PFSK-1 (cell line): ENCODE measurements around the gene CAPN5.

Source experiments
- POLR2AphosphoS5 ChIP-seq: IDR thresholded peaks from 2 replicates; pipeline ENCODE4 v1.6.1; 2012; ENCODE audit warnings: low read depth, mild to moderate bottlenecking, control low read depth, low read length, moderate library complexity
- TF ChIP-seq, protein P1 (sequence below), 2 experiments: IDR thresholded peaks; 2 replicates each; pipeline versions ENCODE4 v1.6.1 to v1.8.0; 2011 to 2012; ENCODE audit warnings: low read depth in 2 of 2, low read length in 2 of 2, control low read depth in 1 of 2, inconsistent platforms in 1 of 2, mild to moderate bottlenecking in 1 of 2, moderate library complexity in 1 of 2; ENCODE audit not compliant: insufficient read depth in 1 of 2

DNA sequence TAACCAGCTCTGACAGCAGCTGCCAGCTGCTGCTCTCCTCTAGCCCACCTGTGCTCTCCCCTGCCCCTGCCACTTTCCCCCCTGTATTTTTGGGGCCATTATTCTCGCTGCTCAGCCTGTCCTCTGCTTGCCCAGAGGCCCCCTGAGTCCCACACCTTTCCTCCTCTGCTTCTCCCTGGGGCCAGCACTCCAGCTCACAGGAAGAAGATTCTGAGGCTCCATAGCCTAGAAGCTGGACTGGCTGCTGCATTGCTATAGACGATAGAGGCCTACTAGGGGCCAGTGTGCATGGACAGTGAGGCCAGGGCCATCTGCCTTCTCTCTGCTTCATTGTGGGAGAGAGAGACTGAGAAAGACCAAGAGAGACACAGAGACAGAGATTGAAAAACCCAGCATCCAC, 36.5 kb downstream of the CAPN5 start:
- TF ChIP-seq, protein P1, sequence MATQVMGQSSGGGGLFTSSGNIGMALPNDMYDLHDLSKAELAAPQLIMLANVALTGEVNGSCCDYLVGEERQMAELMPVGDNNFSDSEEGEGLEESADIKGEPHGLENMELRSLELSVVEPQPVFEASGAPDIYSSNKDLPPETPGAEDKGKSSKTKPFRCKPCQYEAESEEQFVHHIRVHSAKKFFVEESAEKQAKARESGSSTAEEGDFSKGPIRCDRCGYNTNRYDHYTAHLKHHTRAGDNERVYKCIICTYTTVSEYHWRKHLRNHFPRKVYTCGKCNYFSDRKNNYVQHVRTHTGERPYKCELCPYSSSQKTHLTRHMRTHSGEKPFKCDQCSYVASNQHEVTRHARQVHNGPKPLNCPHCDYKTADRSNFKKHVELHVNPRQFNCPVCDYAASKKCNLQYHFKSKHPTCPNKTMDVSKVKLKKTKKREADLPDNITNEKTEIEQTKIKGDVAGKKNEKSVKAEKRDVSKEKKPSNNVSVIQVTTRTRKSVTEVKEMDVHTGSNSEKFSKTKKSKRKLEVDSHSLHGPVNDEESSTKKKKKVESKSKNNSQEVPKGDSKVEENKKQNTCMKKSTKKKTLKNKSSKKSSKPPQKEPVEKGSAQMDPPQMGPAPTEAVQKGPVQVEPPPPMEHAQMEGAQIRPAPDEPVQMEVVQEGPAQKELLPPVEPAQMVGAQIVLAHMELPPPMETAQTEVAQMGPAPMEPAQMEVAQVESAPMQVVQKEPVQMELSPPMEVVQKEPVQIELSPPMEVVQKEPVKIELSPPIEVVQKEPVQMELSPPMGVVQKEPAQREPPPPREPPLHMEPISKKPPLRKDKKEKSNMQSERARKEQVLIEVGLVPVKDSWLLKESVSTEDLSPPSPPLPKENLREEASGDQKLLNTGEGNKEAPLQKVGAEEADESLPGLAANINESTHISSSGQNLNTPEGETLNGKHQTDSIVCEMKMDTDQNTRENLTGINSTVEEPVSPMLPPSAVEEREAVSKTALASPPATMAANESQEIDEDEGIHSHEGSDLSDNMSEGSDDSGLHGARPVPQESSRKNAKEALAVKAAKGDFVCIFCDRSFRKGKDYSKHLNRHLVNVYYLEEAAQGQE (IDR thresholded peaks at IDR 0.05; ENCODE audit: insufficient read depth in 1 of 2, low read depth in 2 of 2, low read length in 2 of 2): no peak
- TF ChIP-seq POLR2AphosphoS5: no peak
